HG03196 (cell line): ENCODE data around the gene DUSP3.

Experiments
- ATAC-seq: cut with Tn5 transposase; IDR thresholded peaks from one replicate; pipeline ENCODE4 v1.9.1; 2021; ENCODE audit not compliant: unreplicated experiment

Gene DUSP3

DNA sequence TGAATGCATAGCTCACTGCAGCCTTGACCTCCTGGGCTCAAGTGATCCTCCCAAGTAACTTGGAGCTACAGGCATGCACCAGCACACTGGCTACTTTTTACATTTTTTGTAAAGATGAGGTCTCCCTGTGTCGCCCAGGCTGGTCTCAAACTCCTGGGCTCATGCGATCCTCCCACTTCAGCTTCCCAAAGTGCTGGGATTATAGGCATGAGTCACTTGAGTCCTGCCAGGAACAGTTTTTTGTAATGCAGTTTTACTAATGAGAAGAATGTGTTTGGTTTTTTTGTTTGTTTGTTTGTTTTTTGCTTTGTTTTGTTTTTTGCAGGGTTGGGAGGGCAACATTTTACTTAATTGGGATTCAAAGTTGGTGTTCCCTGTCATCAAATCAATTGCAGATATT lies 42.4 kb downstream of the DUSP3 start:
- no peak for ATAC-seq

DNA sequence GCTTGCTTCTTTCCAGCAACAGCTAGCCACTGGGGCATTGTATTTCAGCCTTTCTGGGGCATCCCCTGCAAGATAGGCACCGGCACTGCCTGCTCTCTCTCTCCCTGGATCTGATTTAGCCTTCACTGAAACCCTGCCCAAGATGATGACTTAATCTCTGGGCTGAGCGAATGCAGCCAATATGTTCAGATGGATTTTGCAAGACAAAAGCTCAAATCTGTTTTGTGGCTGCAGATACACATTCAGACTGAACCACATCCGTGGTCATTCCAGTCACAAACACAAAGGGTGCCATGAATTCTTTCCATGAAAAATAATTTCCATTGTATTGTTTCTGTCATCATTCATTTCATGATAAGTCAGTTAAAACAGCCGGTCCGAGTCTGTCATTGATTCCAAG lies 44.4 kb downstream of the DUSP3 start:
- ATAC-seq, result no peak

DNA sequence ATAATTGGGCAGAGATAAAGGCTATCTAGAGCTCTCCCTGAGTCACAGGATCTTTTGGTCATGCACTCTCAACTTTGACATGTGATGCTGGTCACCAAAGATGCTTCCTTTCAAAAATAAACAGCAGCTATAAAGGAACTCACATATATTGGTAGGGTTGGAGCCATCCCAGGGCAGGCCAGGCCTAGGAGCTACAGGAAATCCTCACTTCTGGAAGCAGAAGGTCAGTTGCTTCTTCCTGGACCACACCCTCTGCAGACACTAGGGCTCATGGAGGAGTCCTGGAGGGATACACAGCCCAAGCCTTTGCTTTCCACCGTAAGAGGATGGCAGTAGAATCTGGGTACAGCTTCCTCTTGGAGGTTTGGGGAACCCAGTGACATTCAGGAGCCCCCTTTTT lies 44.8 kb downstream of the DUSP3 start:
- ATAC-seq, result no peak

DNA sequence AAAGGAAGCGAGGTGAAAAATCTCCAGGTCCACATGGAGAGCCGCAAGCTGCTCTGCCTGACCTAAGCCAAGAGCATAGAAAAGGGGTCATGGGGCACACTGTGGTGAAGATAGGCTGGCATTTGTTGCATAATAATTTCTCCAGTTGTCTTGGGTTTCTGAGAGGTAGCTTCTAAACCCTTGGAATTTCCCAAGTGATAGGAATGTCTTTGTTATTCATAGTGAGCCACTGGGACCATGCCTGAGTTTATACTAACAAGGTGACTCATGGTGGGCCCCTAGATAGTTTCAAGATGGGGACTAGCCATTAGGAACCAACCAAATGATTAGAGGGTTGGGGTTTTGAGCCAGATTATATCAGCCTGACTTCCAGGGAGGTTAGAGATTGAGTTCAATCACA lies 45.8 kb downstream of the DUSP3 start:
- no peak for ATAC-seq

DNA sequence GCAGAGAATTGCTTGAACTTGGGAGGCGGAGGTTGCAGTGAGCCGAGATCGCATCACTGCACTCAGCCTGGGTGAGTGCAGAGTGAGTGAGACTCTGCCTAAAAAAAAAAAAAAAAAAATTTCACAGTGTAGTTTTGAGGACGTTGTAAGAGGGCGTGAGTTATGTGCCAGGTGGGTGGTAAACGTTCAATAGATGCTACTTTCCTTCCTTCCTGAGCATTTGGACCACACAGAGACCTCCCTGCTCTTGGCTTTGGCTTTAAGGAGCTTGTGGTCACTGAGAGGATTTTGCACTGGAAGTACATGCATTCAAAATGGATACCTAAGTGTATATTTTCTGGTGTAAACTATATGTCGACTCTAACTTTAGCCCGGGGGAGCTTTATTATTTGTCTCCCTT lies 50.7 kb downstream of the DUSP3 start:
- ATAC-seq, result no peak

DNA sequence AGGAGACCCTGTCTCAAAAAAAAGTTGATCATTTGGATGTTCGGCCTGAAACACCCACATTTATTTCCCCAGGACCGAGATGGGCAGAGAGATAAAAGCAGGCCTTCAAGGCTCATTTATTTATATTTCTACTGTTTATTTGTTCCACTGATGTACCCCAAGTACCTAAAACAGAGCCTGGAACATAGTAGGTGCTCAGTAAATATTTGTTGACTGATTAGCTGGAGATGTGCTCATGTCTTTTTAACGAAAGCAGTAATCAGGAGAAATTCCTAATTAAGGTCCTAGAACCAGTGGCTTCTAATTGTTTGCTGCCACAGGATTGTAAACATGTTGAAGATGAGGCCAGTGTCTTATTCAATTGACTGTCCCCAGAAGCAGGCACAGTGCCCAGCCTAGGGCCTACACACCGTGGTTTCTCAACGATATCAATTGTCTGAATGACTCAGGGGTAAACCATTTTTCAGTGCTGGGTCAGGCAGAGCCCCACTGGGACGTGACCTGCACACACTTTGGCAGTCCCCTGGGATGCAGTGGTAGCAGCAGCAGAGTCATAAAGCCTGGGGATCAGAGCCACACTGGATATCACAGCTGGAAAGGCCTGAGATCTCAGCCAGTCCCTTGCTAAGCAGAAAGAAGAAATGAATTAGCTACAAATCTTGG lies 54.9 kb downstream of the DUSP3 start:
- no peak for ATAC-seq

DNA sequence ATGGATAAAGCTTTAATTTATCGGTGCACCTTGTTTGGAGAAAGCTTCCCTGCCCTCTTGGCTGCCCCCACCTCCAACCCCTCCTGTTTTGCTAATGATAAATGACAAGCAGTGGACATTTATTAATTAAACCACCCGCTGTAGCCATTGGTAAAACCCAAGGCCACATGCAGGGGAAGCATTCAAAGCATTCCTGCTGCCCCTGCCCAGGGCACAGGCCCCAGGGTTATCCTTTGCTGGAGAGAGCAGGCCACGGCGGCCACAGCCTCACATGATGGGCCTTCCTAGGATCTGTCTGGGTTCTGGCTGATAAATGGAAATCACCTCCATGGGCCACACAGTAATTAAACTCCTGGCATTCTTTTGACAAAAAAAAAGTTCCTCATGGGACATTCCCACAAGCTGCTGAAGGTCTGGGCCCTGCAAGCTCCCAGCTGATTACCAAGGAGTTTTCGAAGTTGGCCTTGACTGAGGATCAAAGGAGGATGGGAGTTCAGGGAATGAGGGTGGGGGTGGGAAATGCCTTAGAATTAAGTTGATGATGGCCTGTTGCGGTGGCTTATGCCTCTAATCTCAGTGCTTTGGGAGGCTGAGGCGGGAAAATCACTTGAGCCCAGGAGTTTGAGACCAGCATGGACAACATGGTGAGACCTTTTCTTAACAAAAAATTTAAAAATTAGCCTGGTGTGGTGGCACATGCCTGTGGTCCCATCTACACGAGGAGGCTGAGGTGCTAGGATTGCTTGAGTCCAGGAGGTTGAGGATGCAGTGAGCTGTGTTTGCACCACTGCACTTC lies 55.7 kb downstream of the DUSP3 start:
- ATAC-seq, result no peak

DNA sequence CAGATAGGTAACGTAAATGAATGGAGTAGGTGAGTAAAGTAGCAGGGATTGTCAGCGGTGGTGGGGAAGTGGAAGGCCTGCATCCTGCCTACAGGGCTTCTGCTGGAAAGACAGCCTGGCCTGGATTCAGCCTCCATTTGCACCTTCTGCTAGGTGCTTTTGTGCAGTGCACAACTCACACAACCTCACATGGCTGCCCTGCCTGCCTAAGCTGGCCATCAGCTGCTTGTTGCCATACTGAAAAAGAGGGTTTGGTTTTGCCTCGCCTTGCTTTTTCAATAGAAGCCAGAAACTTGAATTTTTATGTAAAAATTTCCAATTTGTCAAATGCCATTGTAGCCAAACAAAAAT lies 56.5 kb downstream of the DUSP3 start:
- no peak for ATAC-seq

DNA sequence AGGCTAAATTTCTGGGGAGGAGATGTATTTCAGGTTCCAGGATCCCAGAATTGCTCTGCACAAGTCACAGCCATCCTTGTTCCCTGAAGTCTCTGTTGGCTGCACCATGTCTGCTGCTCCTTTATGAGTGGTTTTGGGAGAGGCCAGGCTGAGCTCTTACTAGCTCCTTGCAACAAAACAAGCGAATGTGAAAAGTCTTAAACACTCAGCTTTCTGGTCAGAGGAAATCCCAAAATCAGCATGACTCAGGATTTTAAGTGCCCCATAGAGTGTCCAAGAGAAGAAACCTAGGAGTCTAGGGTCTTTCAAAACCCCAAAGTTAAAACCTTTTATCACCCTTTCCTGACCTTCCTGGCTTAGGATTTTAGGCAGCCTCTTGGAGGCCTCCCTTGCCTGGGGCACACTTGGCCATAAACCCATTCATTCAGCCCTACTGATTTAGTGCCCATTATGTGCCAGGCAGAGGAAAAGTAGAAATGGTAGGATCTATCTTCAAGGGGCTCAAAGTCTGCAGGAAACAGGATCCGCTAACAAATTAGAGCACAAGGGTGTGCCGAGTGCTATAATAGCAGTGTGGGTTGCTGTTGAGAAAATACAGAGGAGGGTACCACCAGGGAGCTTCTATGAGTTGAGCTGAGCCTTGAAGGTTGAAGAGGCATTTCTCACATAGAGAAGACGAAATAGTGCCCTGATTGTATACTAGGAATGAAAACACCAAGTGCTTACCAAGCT lies 57.1 kb downstream of the DUSP3 start:
- no peak for ATAC-seq

DNA sequence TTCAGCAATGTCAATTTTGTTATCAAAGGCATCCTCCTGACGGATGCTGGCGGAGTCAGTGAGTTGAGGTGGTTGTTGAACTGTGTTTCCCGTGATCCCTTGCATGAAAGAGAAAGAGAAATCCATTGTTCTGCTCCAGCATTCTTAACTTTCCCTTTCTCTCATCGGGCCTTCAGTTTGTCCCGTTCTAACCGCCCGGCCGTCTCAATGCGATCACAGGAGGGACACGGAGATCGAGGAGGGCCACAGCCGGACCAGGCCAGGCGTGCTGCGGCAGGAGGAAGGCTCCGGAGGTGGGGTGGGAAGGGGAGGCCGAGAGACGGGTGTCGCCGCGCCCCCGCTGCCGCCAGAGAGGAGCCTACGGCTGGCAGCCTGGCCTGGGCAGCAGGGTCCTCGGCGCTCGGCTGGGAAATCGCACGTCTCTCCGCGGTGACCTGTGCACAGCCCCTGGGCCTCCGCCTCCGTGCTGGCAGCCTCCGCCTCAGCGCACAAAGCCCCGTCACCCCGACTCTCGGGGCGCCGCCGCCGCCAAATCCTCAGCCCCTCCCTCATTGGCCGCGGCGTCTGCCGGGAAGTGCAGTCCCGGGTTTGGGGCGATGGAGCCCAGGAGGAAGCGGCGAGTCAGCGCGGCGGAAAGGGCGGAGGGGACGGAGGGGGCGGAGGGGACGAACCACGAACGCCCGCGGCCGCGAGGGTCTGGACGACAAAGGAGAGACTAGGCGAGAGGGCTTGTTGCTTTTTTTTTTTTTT lies 58.3 kb downstream of the DUSP3 start:
- ATAC-seq, result no peak

DNA sequence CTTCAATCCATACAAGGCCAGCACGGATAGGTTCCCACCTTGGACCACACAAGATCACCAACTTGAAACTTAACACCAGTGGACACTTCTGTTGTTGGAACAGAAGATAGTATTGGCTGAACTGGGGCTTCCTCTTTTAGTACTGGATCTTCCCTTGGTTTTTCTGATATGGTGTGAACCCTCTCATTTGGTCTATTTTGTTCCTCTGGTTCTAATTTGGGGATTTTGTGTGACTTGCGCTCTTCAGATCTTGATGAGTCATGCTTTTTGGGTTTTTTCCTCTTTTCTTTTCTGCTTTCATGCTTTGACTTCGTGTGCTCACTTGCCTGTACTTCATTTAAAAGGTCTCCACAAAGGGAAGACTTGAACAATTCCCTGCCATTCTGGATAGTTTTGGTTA lies 59.2 kb downstream of the DUSP3 start:
- no peak for ATAC-seq

DNA sequence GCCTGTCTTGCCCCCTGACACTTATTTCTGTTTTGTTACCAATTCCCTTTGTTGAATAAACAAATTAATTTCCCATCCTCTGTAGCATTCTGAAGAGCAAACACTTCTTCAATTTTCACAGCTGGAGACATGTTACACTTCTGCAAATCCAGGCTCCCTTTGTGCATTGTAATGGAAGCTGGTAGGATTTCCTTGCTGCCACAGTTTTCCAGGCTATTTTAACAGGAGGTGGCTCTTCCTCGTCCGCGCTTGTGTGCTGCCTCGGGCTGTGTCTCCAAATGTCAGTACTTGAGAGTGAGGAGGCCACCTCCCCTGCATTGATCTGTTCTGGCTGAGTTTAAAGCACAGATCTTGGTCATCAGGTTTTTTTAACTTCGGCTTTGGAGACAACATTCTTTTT lies 60.2 kb downstream of the DUSP3 start:
- no peak for ATAC-seq

DNA sequence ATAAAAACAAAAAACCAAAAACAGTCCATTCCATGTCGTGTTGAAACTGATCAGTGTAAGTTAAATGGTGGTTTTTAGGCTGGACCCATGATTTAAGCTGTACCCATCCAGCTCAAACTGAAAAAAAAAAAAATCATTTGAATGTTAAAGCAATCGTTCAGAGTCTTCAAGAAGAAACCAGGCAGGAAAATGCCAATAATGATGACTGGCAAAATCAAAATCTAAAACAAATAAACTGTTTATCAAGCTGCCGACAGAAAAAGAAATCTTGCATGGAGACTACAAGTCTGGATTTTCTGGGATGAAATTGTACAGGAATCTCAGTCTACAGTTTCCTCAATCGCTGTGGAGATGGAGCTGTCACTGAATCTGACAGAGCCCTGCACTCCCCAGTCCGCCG lies 60.9 kb downstream of the DUSP3 start:
- ATAC-seq, result no peak
